SK-N-SH (cell line): ENCODE data around the gene NEK8. TPM values are rescaled to one million over a fixed set of nuclear protein-coding genes. Genes with fewer than 3 reads are reported as not detected.

Source experiments
- CTCF ChIA-PET: fragments of 300-600, 350-600 bp; formaldehyde crosslinking; extraction: SDS; loops from one replicate; lab custom pipeline; 2021; lab: Yijun Ruan, JAX
- POLR2A ChIA-PET: fragments of 350-600 bp; sonication (Branson Sonifier 250); formaldehyde crosslinking; extraction: SDS; loops from one replicate; lab custom pipeline; 2020; ENCODE audit warnings: antibody characterized with exemption, inconsistent platforms; lab: Yijun Ruan, JAX
- DNase-seq: peaks from one replicate; pipeline ENCODE4 v3.0.0; 2012
- H2AFZ ChIP-seq: fragments of 200-600 bp; sonication (generic); 2 replicates; pipeline ENCODE4 v1.8.1; 2016; ENCODE audit warnings: antibody characterized with exemption, mild to moderate bottlenecking, low read depth
- H3F3A ChIP-seq: fragments of 200-600 bp; sonication (generic); replicated peaks from 2 replicates; pipeline ENCODE3; 2016; ENCODE audit warnings: antibody characterized with exemption, mild to moderate bottlenecking; ENCODE audit not compliant: insufficient read depth
- H3K27ac ChIP-seq, 2 experiments: fragments of 200-500 bp in 1 of 2; fragments of 200-600 bp in 1 of 2; sonication (Bioruptor generic) in 1 of 2; sonication (generic), shearing (Covaris generic) in 1 of 2; 2 replicates each; pipeline versions ENCODE4 v1.5.1 to v1.6.1; 2014 to 2016; ENCODE audit warnings: low read depth in 2 of 2, inconsistent platforms in 1 of 2, low read length in 1 of 2, mild to moderate bottlenecking in 1 of 2, mixed read lengths in 1 of 2
- H3K27me3 ChIP-seq: fragments of 200-600 bp; sonication (generic), shearing (Covaris generic); 2 replicates; pipeline ENCODE4 v1.6.1; 2016; ENCODE audit warnings: mixed run types; ENCODE audit not compliant: insufficient read depth
- H3K36me3 ChIP-seq, 2 experiments: fragments of 200-500 bp in 1 of 2; fragments of 200-600 bp in 1 of 2; sonication (Bioruptor generic) in 1 of 2; sonication (generic) in 1 of 2; replicated peaks in 1 of 2; 2 replicates each; pipeline versions ENCODE3 to v1.5.1; 2014 to 2016; ENCODE audit warnings: low read length in 1 of 2, mild to moderate bottlenecking in 1 of 2; ENCODE audit not compliant: insufficient read depth in 2 of 2, control insufficient read depth in 1 of 2
- H3K4me1 ChIP-seq, 2 experiments: fragments of 200-500 bp in 1 of 2; fragments of 200-600 bp in 1 of 2; sonication (Bioruptor generic) in 1 of 2; sonication (generic), shearing (Covaris generic) in 1 of 2; 2 replicates each; pipeline versions ENCODE4 v1.5.1 to v1.6.1; 2014 to 2016; ENCODE audit warnings: low read depth in 1 of 2, low read length in 1 of 2, mixed run types in 1 of 2; ENCODE audit not compliant: insufficient read depth in 2 of 2, control insufficient read depth in 1 of 2
- H3K4me2 ChIP-seq: fragments of 200-600 bp; sonication (generic), shearing (Covaris generic); 2 replicates; pipeline ENCODE4 v1.6.1; 2017; ENCODE audit warnings: mixed run types
- H3K4me3 ChIP-seq, 2 experiments: fragments of 200-500 bp in 1 of 2; fragments of 200-600 bp in 1 of 2; sonication (Bioruptor generic) in 1 of 2; sonication (generic), shearing (Covaris generic) in 1 of 2; 2 replicates each; pipeline versions ENCODE4 v1.5.1 to v1.8.1; 2014 to 2016; ENCODE audit warnings: low read depth in 2 of 2, inconsistent platforms in 1 of 2, low read length in 1 of 2, mild to moderate bottlenecking in 1 of 2, mixed read lengths in 1 of 2, moderate library complexity in 1 of 2
- H3K79me2 ChIP-seq: fragments of 200-600 bp; sonication (generic); 2 replicates; pipeline ENCODE4 v1.8.1; 2017; ENCODE audit warnings: mild to moderate bottlenecking; ENCODE audit not compliant: insufficient read depth
- H3K9ac ChIP-seq: fragments of 200-600 bp; sonication (generic); 2 replicates; pipeline ENCODE4 v1.6.1; 2017; ENCODE audit warnings: mixed run types
- H3K9me2 ChIP-seq: fragments of 200-600 bp; sonication (generic); 2 replicates; pipeline ENCODE4 v1.6.1; 2017; ENCODE audit warnings: mixed run types
- H3K9me3 ChIP-seq: fragments of 200-600 bp; sonication (generic); 2 replicates; pipeline ENCODE4 v1.6.1; 2017; ENCODE audit warnings: mixed run types, mild to moderate bottlenecking, moderate library complexity
- H4K20me1 ChIP-seq: fragments of 200-600 bp; sonication (generic); 2 replicates; pipeline ENCODE4 v1.6.1; 2017; ENCODE audit warnings: mild to moderate bottlenecking, mixed run types; ENCODE audit not compliant: insufficient read depth
- CHD2 ChIP-seq: fragments of 150-350 bp; IDR thresholded peaks from 2 replicates; pipeline ENCODE4 v1.6.1; 2018; ENCODE audit warnings: low read length; ENCODE audit not compliant: partially characterized antibody
- ELF1 ChIP-seq: IDR thresholded peaks from 2 replicates; pipeline ENCODE4 v1.4.0; 2012
- EP300 ChIP-seq, 2 experiments: IDR thresholded peaks; 2 replicates each; pipeline versions ENCODE4 v1.4.0 to v1.6.1; 2012; ENCODE audit warnings: borderline replicate concordance in 1 of 2, low read depth in 1 of 2, low read length in 1 of 2
- EZH2phosphoT487 ChIP-seq: fragments of 200-600 bp; sonication (generic); IDR thresholded peaks from 2 replicates; pipeline ENCODE4 v1.6.1; 2017; ENCODE audit warnings: low read depth, mixed run types, mild to moderate bottlenecking, antibody characterized with exemption, moderate library complexity, borderline replicate concordance
- FOSL2 ChIP-seq: IDR thresholded peaks from 2 replicates; pipeline ENCODE4 v1.4.0; 2012; ENCODE audit warnings: low read depth, mild to moderate bottlenecking, moderate library complexity, borderline replicate concordance
- FOXM1 ChIP-seq: IDR thresholded peaks from 2 replicates; pipeline ENCODE4 v1.4.0; 2012; ENCODE audit warnings: low read depth, mild to moderate bottlenecking
- MXI1 ChIP-seq: IDR thresholded peaks from 2 replicates; pipeline ENCODE4 v1.6.1; 2012; ENCODE audit warnings: mild to moderate bottlenecking, low read depth, low read length, improper control_type of control experiment
- NFIC ChIP-seq: IDR thresholded peaks from 2 replicates; pipeline ENCODE4 v1.4.0; 2012; ENCODE audit warnings: borderline replicate concordance
- POLR2AphosphoS5 ChIP-seq: IDR thresholded peaks from 2 replicates; pipeline ENCODE4 v1.6.1; 2012; ENCODE audit warnings: low read depth, low read length
- RXRA ChIP-seq: IDR thresholded peaks from 2 replicates; pipeline ENCODE4 v1.4.0; 2012; ENCODE audit warnings: low read depth, mild to moderate bottlenecking, borderline replicate concordance
- SIN3A ChIP-seq: IDR thresholded peaks from 2 replicates; pipeline ENCODE4 v1.6.1; 2012; ENCODE audit warnings: low read depth, mild to moderate bottlenecking, low read length, moderate library complexity, borderline replicate concordance
- SMC3 ChIP-seq: IDR thresholded peaks from 2 replicates; pipeline ENCODE4 v1.6.1; 2012; ENCODE audit warnings: low read depth, low read length, improper control_type of control experiment
- TCF12 ChIP-seq: IDR thresholded peaks from 2 replicates; pipeline ENCODE4 v1.4.0; 2012
- TEAD4 ChIP-seq: IDR thresholded peaks from 2 replicates; pipeline ENCODE4 v1.4.0; 2012; ENCODE audit warnings: mild to moderate bottlenecking, borderline replicate concordance; ENCODE audit not compliant: insufficient read depth
- YY1 ChIP-seq: IDR thresholded peaks from 2 replicates; pipeline ENCODE4 v1.4.0; 2012; ENCODE audit warnings: low read depth, mild to moderate bottlenecking
- WGBS: methylation state at CpG from one replicate; pipeline ENCODE4 v1.1.6; 2017; ENCODE audit warnings: low lambda C conversion rate; 5-methylcytosine and 5-hydroxymethylcytosine counted together
- polyA plus RNA-seq, 3 experiments: library from polyadenylated mRNA; depleted of rRNA; stranded (reverse); fragments of >200 nt; gene quantifications; 2 replicates each; pipeline ENCODE4 v1.2.3, GENCODE V29; 2012
- TF ChIP-seq, protein P1 (sequence below): IDR thresholded peaks from 2 replicates; pipeline ENCODE4 v1.6.1; 2012; ENCODE audit warnings: mild to moderate bottlenecking, low read depth, low read length, moderate library complexity
- TF ChIP-seq, protein P2 (sequence below): fragments of 150-350 bp; IDR thresholded peaks from 2 replicates; pipeline ENCODE4 v1.6.1; 2017; ENCODE audit warnings: antibody characterized with exemption, low read length, low read depth, borderline replicate concordance
- TF ChIP-seq, protein P3 (sequence below): IDR thresholded peaks from 2 replicates; pipeline ENCODE4 v1.4.0; 2012; ENCODE audit warnings: low read depth, borderline replicate concordance
- TF ChIP-seq, protein P4 (sequence below): fragments of 200-600 bp; sonication (generic); IDR thresholded peaks from 2 replicates; pipeline ENCODE4 v1.6.1; 2017; ENCODE audit warnings: antibody characterized with exemption, mild to moderate bottlenecking, moderate library complexity

NEK8 gene
- polyA plus RNA-seq, 1 of the 3 experiments (the other 2 are of a cell fraction), result 6.0 TPM

DNA sequence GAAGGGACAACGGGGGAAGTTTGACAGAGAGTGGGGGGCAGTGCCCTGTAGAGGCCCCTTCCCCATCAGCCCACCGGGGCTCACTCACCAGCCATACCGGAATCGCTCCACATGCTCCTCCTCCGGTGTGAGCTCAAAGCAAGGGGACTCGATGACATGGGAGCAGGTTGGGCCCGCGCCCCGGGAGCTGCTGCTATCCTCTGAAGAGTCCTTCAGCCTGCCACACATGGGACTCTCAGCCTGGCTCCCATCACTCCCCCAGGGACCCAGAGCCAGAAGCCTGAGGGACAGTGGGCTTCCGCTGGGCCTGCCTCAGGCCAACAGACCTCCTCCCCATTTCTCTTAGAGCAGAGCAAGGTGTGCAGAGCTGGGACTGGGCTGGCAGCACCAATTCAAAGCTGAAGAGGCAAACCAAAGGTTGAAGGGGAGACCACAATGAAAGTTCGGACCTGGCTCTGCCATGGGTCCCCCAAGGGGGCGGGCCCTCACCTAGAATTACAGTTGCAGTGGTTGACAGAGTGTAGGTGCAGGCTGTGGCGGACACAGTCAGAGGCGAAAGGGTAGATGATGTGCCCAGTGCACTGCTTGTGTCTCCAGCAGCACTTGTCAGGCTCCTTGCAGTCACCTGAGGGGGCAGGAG lies 24.2 kb upstream of the NEK8 start:
- no peak overlapping the region for H3K9ac ChIP-seq
- POLR2A ChIA-PET, result interaction anchor here (1.1 kb wide), 1 partner anchor 11 kb away, joined by 3 read pairs; no protein-coding TSS in a partner anchor
- H3K4me1 ChIP-seq, result peaks cover 0 to 14% of the 10 kb centered on the region in 2 experiments; a peak in 1 of 4 replicates
- TF ChIP-seq TEAD4, result no peak
- TF ChIP-seq SIN3A, result no peak
- no peak for TF ChIP-seq EZH2phosphoT487
- TF ChIP-seq EP300 (IDR thresholded peaks at IDR 0.05; ENCODE audit: borderline replicate concordance in 1 of 2, low read depth in 1 of 2, low read length in 1 of 2), result no peak
- TF ChIP-seq, protein P1, sequence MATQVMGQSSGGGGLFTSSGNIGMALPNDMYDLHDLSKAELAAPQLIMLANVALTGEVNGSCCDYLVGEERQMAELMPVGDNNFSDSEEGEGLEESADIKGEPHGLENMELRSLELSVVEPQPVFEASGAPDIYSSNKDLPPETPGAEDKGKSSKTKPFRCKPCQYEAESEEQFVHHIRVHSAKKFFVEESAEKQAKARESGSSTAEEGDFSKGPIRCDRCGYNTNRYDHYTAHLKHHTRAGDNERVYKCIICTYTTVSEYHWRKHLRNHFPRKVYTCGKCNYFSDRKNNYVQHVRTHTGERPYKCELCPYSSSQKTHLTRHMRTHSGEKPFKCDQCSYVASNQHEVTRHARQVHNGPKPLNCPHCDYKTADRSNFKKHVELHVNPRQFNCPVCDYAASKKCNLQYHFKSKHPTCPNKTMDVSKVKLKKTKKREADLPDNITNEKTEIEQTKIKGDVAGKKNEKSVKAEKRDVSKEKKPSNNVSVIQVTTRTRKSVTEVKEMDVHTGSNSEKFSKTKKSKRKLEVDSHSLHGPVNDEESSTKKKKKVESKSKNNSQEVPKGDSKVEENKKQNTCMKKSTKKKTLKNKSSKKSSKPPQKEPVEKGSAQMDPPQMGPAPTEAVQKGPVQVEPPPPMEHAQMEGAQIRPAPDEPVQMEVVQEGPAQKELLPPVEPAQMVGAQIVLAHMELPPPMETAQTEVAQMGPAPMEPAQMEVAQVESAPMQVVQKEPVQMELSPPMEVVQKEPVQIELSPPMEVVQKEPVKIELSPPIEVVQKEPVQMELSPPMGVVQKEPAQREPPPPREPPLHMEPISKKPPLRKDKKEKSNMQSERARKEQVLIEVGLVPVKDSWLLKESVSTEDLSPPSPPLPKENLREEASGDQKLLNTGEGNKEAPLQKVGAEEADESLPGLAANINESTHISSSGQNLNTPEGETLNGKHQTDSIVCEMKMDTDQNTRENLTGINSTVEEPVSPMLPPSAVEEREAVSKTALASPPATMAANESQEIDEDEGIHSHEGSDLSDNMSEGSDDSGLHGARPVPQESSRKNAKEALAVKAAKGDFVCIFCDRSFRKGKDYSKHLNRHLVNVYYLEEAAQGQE, result no peak
- TF ChIP-seq RXRA, result no peak
- no peak for TF ChIP-seq ELF1
- no peak for TF ChIP-seq POLR2AphosphoS5
- no peak for TF ChIP-seq CHD2
- TF ChIP-seq MXI1, result no peak
- TF ChIP-seq SMC3, result no peak
- TF ChIP-seq, protein P2, sequence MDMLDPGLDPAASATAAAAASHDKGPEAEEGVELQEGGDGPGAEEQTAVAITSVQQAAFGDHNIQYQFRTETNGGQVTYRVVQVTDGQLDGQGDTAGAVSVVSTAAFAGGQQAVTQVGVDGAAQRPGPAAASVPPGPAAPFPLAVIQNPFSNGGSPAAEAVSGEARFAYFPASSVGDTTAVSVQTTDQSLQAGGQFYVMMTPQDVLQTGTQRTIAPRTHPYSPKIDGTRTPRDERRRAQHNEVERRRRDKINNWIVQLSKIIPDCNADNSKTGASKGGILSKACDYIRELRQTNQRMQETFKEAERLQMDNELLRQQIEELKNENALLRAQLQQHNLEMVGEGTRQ, result no peak
- no peak for TF ChIP-seq FOSL2
- TF ChIP-seq TCF12, result no peak
- TF ChIP-seq, protein P3, sequence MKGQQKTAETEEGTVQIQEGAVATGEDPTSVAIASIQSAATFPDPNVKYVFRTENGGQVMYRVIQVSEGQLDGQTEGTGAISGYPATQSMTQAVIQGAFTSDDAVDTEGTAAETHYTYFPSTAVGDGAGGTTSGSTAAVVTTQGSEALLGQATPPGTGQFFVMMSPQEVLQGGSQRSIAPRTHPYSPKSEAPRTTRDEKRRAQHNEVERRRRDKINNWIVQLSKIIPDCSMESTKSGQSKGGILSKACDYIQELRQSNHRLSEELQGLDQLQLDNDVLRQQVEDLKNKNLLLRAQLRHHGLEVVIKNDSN, result no peak
- TF ChIP-seq, protein P4, sequence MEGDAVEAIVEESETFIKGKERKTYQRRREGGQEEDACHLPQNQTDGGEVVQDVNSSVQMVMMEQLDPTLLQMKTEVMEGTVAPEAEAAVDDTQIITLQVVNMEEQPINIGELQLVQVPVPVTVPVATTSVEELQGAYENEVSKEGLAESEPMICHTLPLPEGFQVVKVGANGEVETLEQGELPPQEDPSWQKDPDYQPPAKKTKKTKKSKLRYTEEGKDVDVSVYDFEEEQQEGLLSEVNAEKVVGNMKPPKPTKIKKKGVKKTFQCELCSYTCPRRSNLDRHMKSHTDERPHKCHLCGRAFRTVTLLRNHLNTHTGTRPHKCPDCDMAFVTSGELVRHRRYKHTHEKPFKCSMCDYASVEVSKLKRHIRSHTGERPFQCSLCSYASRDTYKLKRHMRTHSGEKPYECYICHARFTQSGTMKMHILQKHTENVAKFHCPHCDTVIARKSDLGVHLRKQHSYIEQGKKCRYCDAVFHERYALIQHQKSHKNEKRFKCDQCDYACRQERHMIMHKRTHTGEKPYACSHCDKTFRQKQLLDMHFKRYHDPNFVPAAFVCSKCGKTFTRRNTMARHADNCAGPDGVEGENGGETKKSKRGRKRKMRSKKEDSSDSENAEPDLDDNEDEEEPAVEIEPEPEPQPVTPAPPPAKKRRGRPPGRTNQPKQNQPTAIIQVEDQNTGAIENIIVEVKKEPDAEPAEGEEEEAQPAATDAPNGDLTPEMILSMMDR, result no peak
- no peak for TF ChIP-seq FOXM1
- no peak for TF ChIP-seq NFIC
- TF ChIP-seq YY1, result no peak
- TF ChIP-seq, all 33 proteins: peak for 0
- CTCF ChIA-PET, result interaction anchor here (0.8 to 1.4 kb wide), 4 partner anchors 41 to 57 kb away, joined by 3 to 4 read pairs (median 3); no protein-coding TSS in a partner anchor
- no peaks in the 10 kb centered on the region for H3K9me3 ChIP-seq
- no peaks in the 10 kb centered on the region for H3K27me3 ChIP-seq
- DNase-seq, result no peak
- no peak overlapping the region for H2AFZ ChIP-seq
- peaks cover 16 to 47% of the 10 kb centered on the region in 2 experiments for H3K36me3 ChIP-seq
- peaks cover under 1% of the 10 kb centered on the region; the same call in 1 of the 2 replicates for H3K79me2 ChIP-seq
- H3K4me3 ChIP-seq, result no peak overlapping the region
- H3K9me2 ChIP-seq, result no peaks in the 10 kb centered on the region
- H3K27ac ChIP-seq, result no peak overlapping the region
- no peak overlapping the region for H3K4me2 ChIP-seq
- 94% methylated on average over 4 of the region's 14 CpGs for WGBS
- H4K20me1 ChIP-seq, result no peaks in the 10 kb centered on the region
- H3F3A ChIP-seq, result peaks cover 17% of the 10 kb centered on the region
